Right atrium auricular region (tissue), 2 donors: ENCODE data around the gene UGT2B28. TPM values are rescaled to one million over a fixed set of nuclear protein-coding genes. Genes with fewer than 3 reads are reported as not detected.
"Not testable (repeated sequence)": the region's sequence is repeated elsewhere in the genome, so short reads cannot be mapped to it uniquely, and the experiment has no call there.

Experiments
- DNase-seq: peaks from one replicate; pipeline ENCODE4 v3.0.0-alpha.2; 2019; ENCODE audit warnings: low spot score
- H3K27ac ChIP-seq, 2 donors: fragments of 200-600 bp; sonication (generic); 1 replicate in 1 of 2; 2 replicates in 1 of 2; pipeline ENCODE4 v1.5.1; 2016 to 2019
- H3K27me3 ChIP-seq, 2 donors: fragments of 200-600 bp; sonication (generic); one replicate each; pipeline versions ENCODE4 v1.5.1 to v1.6.0; 2017 to 2019
- H3K36me3 ChIP-seq: fragments of 200-600 bp; sonication (generic); one replicate; pipeline ENCODE4 v1.5.1; 2016
- H3K4me1 ChIP-seq, 2 donors: fragments of 200-600 bp; sonication (generic); one replicate each; pipeline versions ENCODE4 v1.5.1 to v1.6.0; 2017 to 2019
- H3K4me3 ChIP-seq, 2 donors: fragments of 200-600 bp; sonication (generic); 1 replicate in 1 of 2; 2 replicates in 1 of 2; pipeline ENCODE4 v1.5.1; 2017 to 2019; ENCODE audit warnings: mild to moderate bottlenecking in 1 of 2, moderate library complexity in 1 of 2
- H3K9me3 ChIP-seq, 2 donors: fragments of 200-600 bp; sonication (generic); one replicate each; pipeline ENCODE4 v1.5.1; 2019
- total RNA-seq, 2 donors: library from RNA; depleted of rRNA; stranded (reverse); fragments of >200 nt; gene quantifications; one replicate each; pipeline ENCODE4 v1.1.0, GENCODE V29; 2016

Gene UGT2B28
- total RNA-seq, 2 donors from 2014 or later, result not detected

- not testable (repeated sequence) for H3K27ac ChIP-seq
These were observed 63.5 kb downstream of the UGT2B28 start for GRCh38 chr4:69343558-69344420.

More at GRCh38 chr4:69343558-69344420, 63.5 kb downstream of the UGT2B28 start:
- H3K9me3 ChIP-seq, H3K4me1 ChIP-seq, H3K4me3 ChIP-seq, H3K27me3 ChIP-seq, DNase-seq, H3K36me3 ChIP-seq: not testable (repeated sequence)

Other genes starting within 250 kb of the UGT2B28 start
- gene UGT2B7, start 184.0 kb upstream of the UGT2B28 start, total RNA-seq, result not detected
- gene UGT2B11, start 65.7 kb upstream of the UGT2B28 start, total RNA-seq, result not detected
- gene UGT2B4, start 215.4 kb downstream of the UGT2B28 start, total RNA-seq, result 10 to 100 TPM in 1 of 2 donors, 1 to 10 TPM in 1; 7.2 to 25.8 TPM